ENCODE data around the gene SLC5A1. TPM values are rescaled to one million over a fixed set of nuclear protein-coding genes. Genes with fewer than 3 reads are reported as not detected.
"Not testable (repeated sequence)": the region's sequence is repeated elsewhere in the genome, so short reads cannot be mapped to it uniquely, and the experiment has no call there.

Gene SLC5A1
- total RNA-seq, 1 experiment from 2014 or later, result not detected

- H3K36me3 ChIP-seq (ENCODE audit: low read depth, low read length); H3K9me3 ChIP-seq (ENCODE audit: low read length); H3K79me2 ChIP-seq (ENCODE audit: low read length); H3K27me3 ChIP-seq (ENCODE audit: low read length); CTCF ChIA-PET; intact Hi-C loops (cut with micrococcal nuclease); H3F3A ChIP-seq (ENCODE audit: low read length, unreplicated experiment); POLR2A ChIA-PET (ENCODE audit: unreplicated experiment); H3K9me2 ChIP-seq (replicated peaks; ENCODE audit: low read length); BruUV-seq (replicated peaks); H4K20me1 ChIP-seq (ENCODE audit: low read length): not testable (repeated sequence)
- Histone ChIP-seq H3K4me1 (ENCODE audit: insufficient read depth, low read length) (peaks cover 17% of the 10 kb centered on the region), H3K27ac (ENCODE audit: low read length) (peak overlapping the region; percentile 17), H3K4me2 (ENCODE audit: low read length) (peak overlapping the region; percentile 87), H3K4me3 (ENCODE audit: low read length) (peak overlapping the region; percentile 77), H2AFZ (ENCODE audit: low read length) (peak overlapping the region; percentile 82), H3K9ac (ENCODE audit: low read length) (peak overlapping the region; percentile 43)
- peak; percentile 67 for DNase-seq
- ATAC-seq, result peak; percentile 30
These were observed 94.8 kb downstream of the SLC5A1 start for GRCh38 chr22:32137731-32138324.

GRCh38 chr22:32138576-32138975 is 95.5 kb downstream of the SLC5A1 start:
- H3K27me3 ChIP-seq (ENCODE audit: low read length); POLR2A ChIA-PET (ENCODE audit: unreplicated experiment); intact Hi-C loops (cut with micrococcal nuclease); H3K27ac ChIP-seq (ENCODE audit: low read length); H4K20me1 ChIP-seq (ENCODE audit: low read length); H3K9me2 ChIP-seq (replicated peaks; ENCODE audit: low read length); CTCF ChIA-PET; H3K9me3 ChIP-seq (ENCODE audit: low read length); H3K36me3 ChIP-seq (ENCODE audit: low read depth, low read length); BruUV-seq (replicated peaks); H3F3A ChIP-seq (ENCODE audit: low read length, unreplicated experiment); H3K79me2 ChIP-seq (ENCODE audit: low read length); DNase-seq; ATAC-seq: not testable (repeated sequence)
- peak overlapping the region; percentile 87 for H3K4me2 ChIP-seq (ENCODE audit: low read length)
- peak overlapping the region; percentile 82; the same call in 1 of the 2 replicates for H2AFZ ChIP-seq (ENCODE audit: low read length)
- H3K9ac ChIP-seq (ENCODE audit: low read length), result peak overlapping the region; percentile 43; the same call in 1 of the 2 replicates
- H3K4me1 ChIP-seq (ENCODE audit: insufficient read depth, low read length), result peaks cover 17% of the 10 kb centered on the region
- H3K4me3 ChIP-seq (ENCODE audit: low read length), result peak overlapping the region; percentile 77

- H4K20me1 ChIP-seq (ENCODE audit: low read length); H2AFZ ChIP-seq (ENCODE audit: low read length); H3K9me2 ChIP-seq (replicated peaks; ENCODE audit: low read length); H3F3A ChIP-seq (ENCODE audit: low read length, unreplicated experiment); H3K9me3 ChIP-seq (ENCODE audit: low read length); DNase-seq; intact Hi-C loops (cut with micrococcal nuclease); H3K79me2 ChIP-seq (ENCODE audit: low read length); POLR2A ChIA-PET (ENCODE audit: unreplicated experiment); H3K9ac ChIP-seq (ENCODE audit: low read length); H3K4me2 ChIP-seq (ENCODE audit: low read length); CTCF ChIA-PET; BruUV-seq (replicated peaks); H3K36me3 ChIP-seq (ENCODE audit: low read depth, low read length); H3K27ac ChIP-seq (ENCODE audit: low read length); H3K4me3 ChIP-seq (ENCODE audit: low read length); H3K27me3 ChIP-seq (ENCODE audit: low read length); ATAC-seq: not testable (repeated sequence)
- 0 out of 2 replicates have a peak, but pooled peaks have one; percentile 21 for TF ChIP-seq CTCF (conservative IDR thresholded peaks at IDR 0.05; ENCODE audit: low read depth, low read length)
- H3K4me1 ChIP-seq (ENCODE audit: insufficient read depth, low read length), result peaks cover 11% of the 10 kb centered on the region
These were observed 97.6 kb downstream of the SLC5A1 start for GRCh38 chr22:32140688-32141087.

GRCh38 chr22:32142600-32142999 is 99.5 kb downstream of the SLC5A1 start:
- no TSS peak for BruUV-seq (replicated peaks)
- CTCF ChIA-PET, result no interaction called here

More at GRCh38 chr22:32142600-32142999, 99.5 kb downstream of the SLC5A1 start:
- Histone ChIP-seq H3K9ac (ENCODE audit: low read length) (no peak overlapping the region), H4K20me1 (ENCODE audit: low read length) (no peaks in the 10 kb centered on the region), H3K27ac (ENCODE audit: low read length) (no peak overlapping the region), H3F3A (ENCODE audit: low read length, unreplicated experiment) (no peaks in the 10 kb centered on the region), H2AFZ (ENCODE audit: low read length) (no peak overlapping the region), H3K79me2 (ENCODE audit: low read length) (no peaks in the 10 kb centered on the region), H3K36me3 (ENCODE audit: low read depth, low read length) (no peaks in the 10 kb centered on the region), H3K4me2 (ENCODE audit: low read length) (no peak overlapping the region), H3K9me2 (replicated peaks; ENCODE audit: low read length) (no peaks in the 10 kb centered on the region), H3K4me3 (ENCODE audit: low read length) (no peak overlapping the region), H3K4me1 (ENCODE audit: insufficient read depth, low read length) (no peaks in the 10 kb centered on the region; the same call in 1 of the 2 replicates), H3K9me3 (ENCODE audit: low read length) (no peaks in the 10 kb centered on the region), H3K27me3 (ENCODE audit: low read length) (no peaks in the 10 kb centered on the region)
- no peak for ATAC-seq
- POLR2A ChIA-PET (ENCODE audit: unreplicated experiment), result no interaction called here
- no peak for TF ChIP-seq CTCF (conservative IDR thresholded peaks at IDR 0.05; ENCODE audit: low read depth, low read length)
- no peak for TF ChIP-seq EZH2 (IDR thresholded peaks at IDR 0.05; ENCODE audit: low read length, unreplicated experiment)
- no peak for TF ChIP-seq EZH2phosphoT487 (IDR thresholded peaks at IDR 0.05; ENCODE audit: borderline replicate concordance, low read length)
- no peak for DNase-seq
- intact Hi-C loops (cut with micrococcal nuclease), result no loop called here
